ENCODE measurements around the gene SLC2A4. TPM values are rescaled to one million over a fixed set of nuclear protein-coding genes. Genes with fewer than 3 reads are reported as not detected.

SLC2A4 gene
- total RNA-seq, 1 experiment from 2014 or later = 0.03 TPM

GRCh38 chr17:7263801-7264078 lies 17.8 kb upstream of the SLC2A4 start:
- no peak for DNase-seq (ENCODE audit: low read depth)

- peak; percentile 17 for DNase-seq (ENCODE audit: low read depth)
Measured at GRCh38 chr17:7266784-7267183, 14.7 kb upstream of the SLC2A4 start.

GRCh38 chr17:7279448-7279847 lies 2.1 kb upstream of the SLC2A4 start:
- no peak for DNase-seq (ENCODE audit: low read depth)

GRCh38 chr17:7280519-7281073 lies 922 bp upstream of the SLC2A4 start:
- peak; percentile 78 for DNase-seq (ENCODE audit: low read depth)

GRCh38 chr17:7281953-7282751 lies 634 bp downstream of the SLC2A4 start:
- DNase-seq (ENCODE audit: low read depth) = no peak

GRCh38 chr17:7282752-7283321 lies 1.3 kb downstream of the SLC2A4 start:
- no peak for DNase-seq (ENCODE audit: low read depth)

GRCh38 chr17:7283471-7284216 lies 2.1 kb downstream of the SLC2A4 start:
- DNase-seq (ENCODE audit: low read depth) = no peak

GRCh38 chr17:7284911-7285310 lies 3.4 kb downstream of the SLC2A4 start:
- no peak for DNase-seq (ENCODE audit: low read depth)

GRCh38 chr17:7285679-7286078 lies 4.2 kb downstream of the SLC2A4 start:
- no peak for DNase-seq (ENCODE audit: low read depth)

GRCh38 chr17:7289256-7290032 lies 7.9 kb downstream of the SLC2A4 start:
- no peak for DNase-seq (ENCODE audit: low read depth)

- DNase-seq (ENCODE audit: low read depth) = no peak
Measured at GRCh38 chr17:7290166-7290565, 8.6 kb downstream of the SLC2A4 start.

GRCh38 chr17:7290685-7291084 lies 9.2 kb downstream of the SLC2A4 start:
- no peak for DNase-seq (ENCODE audit: low read depth)

- DNase-seq (ENCODE audit: low read depth) = no peak
Measured at GRCh38 chr17:7292194-7292593, 10.7 kb downstream of the SLC2A4 start.

- DNase-seq (ENCODE audit: low read depth) = no peak
Measured at GRCh38 chr17:7292729-7293128, 11.2 kb downstream of the SLC2A4 start.

- DNase-seq (ENCODE audit: low read depth) = no peak
Measured at GRCh38 chr17:7293159-7293558, 11.6 kb downstream of the SLC2A4 start.

- DNase-seq (ENCODE audit: low read depth) = no peak
Measured at GRCh38 chr17:7293816-7294613, 12.5 kb downstream of the SLC2A4 start.

- DNase-seq (ENCODE audit: low read depth) = no peak
Measured at GRCh38 chr17:7294614-7295153, 13.2 kb downstream of the SLC2A4 start, which contains the start of gene YBX2. Gene YBX2 (minus strand): TSS chr17:7294639. CDS start chr17:7294500, 139 bp downstream.

GRCh38 chr17:7295230-7296180 lies 14.0 kb downstream of the SLC2A4 start:
- DNase-seq (ENCODE audit: low read depth) = no peak
